ENCODE measurements around the gene MED16. TPM values are rescaled to one million over a fixed set of nuclear protein-coding genes. Genes with fewer than 3 reads are reported as not detected.

MED16 gene
- total RNA-seq, 1 experiment from 2014 or later = 69.1 TPM

- Histone ChIP-seq H3K4me3 (ENCODE audit: low read depth, low read length) (no peak overlapping the region), H3K36me3 (ENCODE audit: control insufficient read depth, insufficient read depth, low read length) (peaks cover 8% of the 10 kb centered on the region), H3K9me3 (no peaks in the 10 kb centered on the region), H3K4me1 (no peaks in the 10 kb centered on the region; the same call in 1 of the 2 replicates), H3K27me3 (replicated peaks; ENCODE audit: control insufficient read depth, insufficient read depth, low read length) (no peaks in the 10 kb centered on the region)
- Mint-ChIP-seq H3K9me3 (ENCODE audit: unreplicated experiment) (no peaks in the 10 kb centered on the region), H3K27ac (ENCODE audit: unreplicated experiment) (no peak overlapping the region), H3K4me3 (ENCODE audit: unreplicated experiment) (no peak overlapping the region), H3K36me3 (ENCODE audit: insufficient read depth, unreplicated experiment) (peaks cover 78% of the 10 kb centered on the region), H3K4me1 (ENCODE audit: low read depth, unreplicated experiment) (no peaks in the 10 kb centered on the region), H3K27me3 (ENCODE audit: insufficient read depth, unreplicated experiment) (no peaks in the 10 kb centered on the region)
- intact Hi-C loops (cut with micrococcal nuclease; ENCODE audit: unreplicated experiment) = loop anchor here (10.0 kb wide), 1 partner anchor 95 kb away; no protein-coding TSS in a partner anchor
- ChIA-PET CTCF (no interaction called here), POLR2A (no interaction called here)
- no TSS peak for BruUV-seq (replicated peaks)
- DNase-seq = no peak
- TF ChIP-seq CTCF (IDR thresholded peaks at IDR 0.05; ENCODE audit: insufficient read depth in 1 of 2, low read depth in 1 of 2, low read length in 1 of 2, severe bottlenecking in 1 of 2, unreplicated experiment in 1 of 2) = no peak
Measured at GRCh38 chr19:869245-870177, 23.5 kb downstream of the MED16 start.

- Mint-ChIP-seq H3K9me3 (ENCODE audit: unreplicated experiment) (no peaks in the 10 kb centered on the region), H3K27me3 (ENCODE audit: insufficient read depth, unreplicated experiment) (no peaks in the 10 kb centered on the region), H3K36me3 (ENCODE audit: insufficient read depth, unreplicated experiment) (peaks cover 86% of the 10 kb centered on the region), H3K4me1 (ENCODE audit: low read depth, unreplicated experiment) (no peaks in the 10 kb centered on the region), H3K27ac (ENCODE audit: unreplicated experiment) (no peak overlapping the region), H3K4me3 (ENCODE audit: unreplicated experiment) (no peak overlapping the region)
- no peak overlapping the region for H3K4me3 ChIP-seq (ENCODE audit: low read depth, low read length)
- H3K4me1 ChIP-seq = no peaks in the 10 kb centered on the region; the same call in 1 of the 2 replicates
- H3K27me3 ChIP-seq (replicated peaks; ENCODE audit: control insufficient read depth, insufficient read depth, low read length) = no peaks in the 10 kb centered on the region
- POLR2A ChIA-PET = no interaction called here
- DNase-seq = no peak
- H3K9me3 ChIP-seq = no peaks in the 10 kb centered on the region
- intact Hi-C loops (cut with micrococcal nuclease; ENCODE audit: unreplicated experiment) = loop anchor here (10.0 kb wide), 1 partner anchor 94 kb away; no protein-coding TSS in a partner anchor
- TF ChIP-seq CTCF (IDR thresholded peaks at IDR 0.05; ENCODE audit: insufficient read depth in 1 of 2, low read depth in 1 of 2, low read length in 1 of 2, severe bottlenecking in 1 of 2, unreplicated experiment in 1 of 2) = no peak
- CTCF ChIA-PET = no interaction called here
- peaks cover 8% of the 10 kb centered on the region for H3K36me3 ChIP-seq (ENCODE audit: control insufficient read depth, insufficient read depth, low read length)
- no TSS peak for BruUV-seq (replicated peaks)
Measured at GRCh38 chr19:868458-869244, 24.3 kb downstream of the MED16 start.

DNA sequence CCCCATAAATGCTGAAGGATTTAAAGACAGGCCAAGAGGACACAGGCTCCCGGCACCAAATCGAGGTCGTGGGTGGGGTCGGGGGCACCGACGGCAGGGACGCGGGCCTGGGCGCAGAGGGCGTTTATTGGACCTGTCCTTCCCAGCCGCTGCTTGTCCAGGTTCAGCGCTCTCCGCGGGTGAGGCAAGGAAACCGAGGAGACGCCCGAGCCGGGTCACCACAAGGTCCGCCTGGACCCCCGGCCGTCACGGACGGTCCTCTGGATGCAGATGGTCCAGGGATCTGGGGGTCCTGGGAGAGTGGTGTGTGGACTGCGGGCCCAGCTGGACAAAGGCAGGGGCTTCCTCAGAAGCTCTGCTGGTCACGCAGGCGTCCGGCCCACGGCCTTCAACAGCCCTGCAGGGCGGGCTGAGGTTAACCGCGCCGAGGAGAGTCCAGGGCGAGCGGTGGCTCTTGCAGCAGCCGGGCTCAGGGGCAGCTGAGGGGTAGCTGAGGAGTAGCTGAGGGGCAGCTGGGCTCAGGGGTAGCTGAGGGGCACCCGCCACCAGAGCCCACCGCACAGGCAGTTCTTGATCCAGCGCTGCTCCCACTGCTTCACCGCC lies 25.0 kb downstream of the MED16 start:
- H3K4me3 ChIP-seq (ENCODE audit: low read depth, low read length) = no peak overlapping the region
- H3K27ac Mint-ChIP-seq (ENCODE audit: unreplicated experiment) = peak overlapping the region; percentile 57
- H3K27me3 Mint-ChIP-seq (ENCODE audit: insufficient read depth, unreplicated experiment) = no peaks in the 10 kb centered on the region
- no peaks in the 10 kb centered on the region for H3K27me3 ChIP-seq (replicated peaks; ENCODE audit: control insufficient read depth, insufficient read depth, low read length)
- BruUV-seq (replicated peaks) = no TSS peak
- H3K4me1 ChIP-seq = no peaks in the 10 kb centered on the region; the same call in 1 of the 2 replicates
- DNase-seq = no peak
- CTCF ChIA-PET = no interaction called here
- no peak for TF ChIP-seq CTCF (IDR thresholded peaks at IDR 0.05; ENCODE audit: insufficient read depth in 1 of 2, low read depth in 1 of 2, low read length in 1 of 2, severe bottlenecking in 1 of 2, unreplicated experiment in 1 of 2)
- H3K36me3 ChIP-seq (ENCODE audit: control insufficient read depth, insufficient read depth, low read length) = peaks cover 6% of the 10 kb centered on the region
- no peaks in the 10 kb centered on the region for H3K4me1 Mint-ChIP-seq (ENCODE audit: low read depth, unreplicated experiment)
- H3K9me3 ChIP-seq = no peaks in the 10 kb centered on the region
- POLR2A ChIA-PET = no interaction called here
- intact Hi-C loops (cut with micrococcal nuclease; ENCODE audit: unreplicated experiment) = loop anchor here (10.0 kb wide), 1 partner anchor 93 kb away; no protein-coding TSS in a partner anchor
- no peak overlapping the region for H3K4me3 Mint-ChIP-seq (ENCODE audit: unreplicated experiment)
- H3K9me3 Mint-ChIP-seq (ENCODE audit: unreplicated experiment) = no peaks in the 10 kb centered on the region
- peaks cover 85% of the 10 kb centered on the region for H3K36me3 Mint-ChIP-seq (ENCODE audit: insufficient read depth, unreplicated experiment)
